ENCODE results near the gene PDE4B.
"Not testable (repeated sequence)": the region's sequence is repeated elsewhere in the genome, so short reads cannot be mapped to it uniquely, and the experiment has no call there.

The PDE4B gene

GRCh38 chr1:66413136-66413837 is 620.6 kb downstream of the PDE4B start:
- DNase-seq = no peak

- DNase-seq = no peak
Measured at GRCh38 chr1:66413838-66414175, 621.1 kb downstream of the PDE4B start.

- DNase-seq = no peak
Measured at GRCh38 chr1:66415281-66415680, 622.6 kb downstream of the PDE4B start.

DNA sequence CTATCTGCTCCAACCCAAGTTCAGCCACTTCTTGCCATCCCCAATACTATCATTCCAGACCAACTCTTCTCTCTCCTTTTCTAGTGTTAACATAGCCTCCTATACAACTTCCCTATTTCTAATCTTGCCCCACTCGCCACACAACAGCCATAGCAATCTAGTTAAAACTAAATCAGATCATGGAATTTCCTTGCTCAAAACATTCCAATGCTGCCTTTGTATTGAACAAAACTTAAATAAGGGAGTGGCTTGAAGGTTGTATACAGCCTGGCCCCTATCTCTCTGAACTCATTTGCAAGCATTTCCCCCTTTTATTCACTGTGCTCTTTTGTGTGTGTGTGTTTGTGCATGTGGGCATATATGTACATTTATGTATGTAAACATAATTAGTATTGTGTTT is 623.2 kb downstream of the PDE4B start:
- no peak for DNase-seq

- no peak for DNase-seq
Measured at GRCh38 chr1:66416295-66416694, 623.6 kb downstream of the PDE4B start.

GRCh38 chr1:66418021-66418420 is 625.3 kb downstream of the PDE4B start:
- DNase-seq = no peak

GRCh38 chr1:66420171-66420570 is 627.5 kb downstream of the PDE4B start:
- DNase-seq = not testable (repeated sequence)

DNA sequence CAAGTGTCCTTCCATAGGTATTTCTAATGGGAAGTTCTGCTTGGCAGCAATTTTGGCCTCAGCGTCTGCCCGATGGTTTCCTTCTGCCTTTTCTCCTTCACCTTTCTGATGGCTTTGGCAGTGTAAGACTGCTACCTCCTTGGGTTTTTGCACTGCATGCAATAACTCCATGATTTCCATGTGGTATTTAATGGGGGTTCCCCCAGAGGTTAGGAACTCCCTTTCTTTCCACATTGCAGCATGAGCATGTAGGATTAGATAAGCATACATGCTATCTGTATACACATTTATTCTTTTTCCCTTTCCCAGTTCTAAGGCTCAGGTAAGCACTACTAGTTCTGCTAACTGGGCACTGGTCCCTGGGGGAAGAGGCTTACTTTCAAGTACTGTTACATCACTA is 628.2 kb downstream of the PDE4B start:
- DNase-seq = not testable (repeated sequence)

- no peak for DNase-seq
Measured at GRCh38 chr1:66422804-66423203, 630.1 kb downstream of the PDE4B start.
